CD4-positive, alpha-beta T cell treated with Interferon gamma for 1 hour (primary cell): ENCODE results near the gene CPSF4.

Experiments used
- DNase-seq: peaks from one replicate; pipeline ENCODE4 v3.0.0-alpha.2; 2020

The CPSF4 gene

GRCh38 chr7:99438573-99439480 is at the start of gene CPSF4, which contains the start of gene PTCD1:
TSS of gene CPSF4 (plus strand) at chr7:99438943. CDS start at chr7:99439083, 140 bp downstream.
TSS of gene PTCD1 (minus strand) at chr7:99438798. CDS start at chr7:99435242, 3,556 bp downstream.
- DNase-seq = peak; percentile 92

- no peak for DNase-seq
Observed at GRCh38 chr7:99389772-99390171, 49.0 kb upstream of the CPSF4 start.

- DNase-seq = no peak
Observed at GRCh38 chr7:99390941-99391602, 47.7 kb upstream of the CPSF4 start.

- DNase-seq = no peak
Observed at GRCh38 chr7:99392046-99392445, 46.7 kb upstream of the CPSF4 start.

GRCh38 chr7:99392659-99393354 is 45.9 kb upstream of the CPSF4 start:
- peak; percentile 88 for DNase-seq

- DNase-seq = no peak
Observed at GRCh38 chr7:99393355-99394187, 45.2 kb upstream of the CPSF4 start.

- no peak for DNase-seq
Observed at GRCh38 chr7:99394188-99394502, 44.6 kb upstream of the CPSF4 start.

- DNase-seq = no peak
Observed at GRCh38 chr7:99395616-99396327, 43.0 kb upstream of the CPSF4 start.

GRCh38 chr7:99396418-99397296 is 42.1 kb upstream of the CPSF4 start:
- DNase-seq = no peak

GRCh38 chr7:99397297-99397983 is 41.3 kb upstream of the CPSF4 start:
- DNase-seq = no peak

GRCh38 chr7:99398891-99399445 is 39.8 kb upstream of the CPSF4 start:
- no peak for DNase-seq

GRCh38 chr7:99399597-99399996 is 39.1 kb upstream of the CPSF4 start:
- DNase-seq = no peak

- no peak for DNase-seq
Observed at GRCh38 chr7:99402854-99403253, 35.9 kb upstream of the CPSF4 start.

- DNase-seq = no peak
Observed at GRCh38 chr7:99403764-99404163, 35.0 kb upstream of the CPSF4 start.

- no peak for DNase-seq
Observed at GRCh38 chr7:99404235-99404976, 34.3 kb upstream of the CPSF4 start.

GRCh38 chr7:99404977-99405320 is 33.8 kb upstream of the CPSF4 start:
- DNase-seq = no peak

GRCh38 chr7:99406557-99406956 is 32.2 kb upstream of the CPSF4 start:
- DNase-seq = no peak

GRCh38 chr7:99407872-99408378 is 30.8 kb upstream of the CPSF4 start:
- no peak for DNase-seq
